Hepatocyte (in vitro differentiated cells): ENCODE results near the gene ST6GAL1. TPM values are rescaled to one million over a fixed set of nuclear protein-coding genes. Genes with fewer than 3 reads are reported as not detected.
"Not testable (repeated sequence)": the region's sequence is repeated elsewhere in the genome, so short reads cannot be mapped to it uniquely, and the experiment has no call there.

ENCODE experiments used
- DNase-seq: peaks from one replicate; pipeline ENCODE4 v3.0.0-alpha.2; 2016; ENCODE audit warnings: low spot score
- H2AFZ ChIP-seq: fragments of 200-600 bp; sonication (generic); 2 replicates; pipeline ENCODE4 v1.6.0; 2016; ENCODE audit warnings: antibody characterized with exemption, mild to moderate bottlenecking
- H3K27ac ChIP-seq: fragments of 200-600 bp; sonication (generic); 2 replicates; pipeline ENCODE4 v1.5.1; 2016; ENCODE audit warnings: mild to moderate bottlenecking
- H3K27me3 ChIP-seq: fragments of 200-600 bp; sonication (generic); 2 replicates; pipeline ENCODE4 v1.6.1; 2016
- H3K36me3 ChIP-seq: fragments of 200-600 bp; sonication (generic); replicated peaks from 2 replicates; pipeline ENCODE4 v1.5.1; 2016; ENCODE audit warnings: low read depth; ENCODE audit not compliant: insufficient read depth
- H3K4me1 ChIP-seq: fragments of 200-600 bp; sonication (generic); 2 replicates; pipeline ENCODE4 v1.5.1; 2016; ENCODE audit warnings: mild to moderate bottlenecking, moderate library complexity; ENCODE audit not compliant: insufficient read depth
- H3K4me2 ChIP-seq: fragments of 200-600 bp; sonication (generic); 2 replicates; pipeline ENCODE4 v1.6.0; 2016
- H3K4me3 ChIP-seq: fragments of 200-600 bp; sonication (generic); 2 replicates; pipeline ENCODE4 v1.5.1; 2016; ENCODE audit warnings: mild to moderate bottlenecking
- H3K79me2 ChIP-seq: fragments of 200-600 bp; sonication (generic); 2 replicates; pipeline ENCODE4 v1.6.0; 2017; ENCODE audit warnings: mild to moderate bottlenecking
- H3K9me2 ChIP-seq: fragments of 200-600 bp; sonication (generic); replicated peaks from 2 replicates; pipeline ENCODE4 v1.6.0; 2017; ENCODE audit warnings: mild to moderate bottlenecking; ENCODE audit not compliant: insufficient read depth
- H3K9me3 ChIP-seq: fragments of 200-600 bp; sonication (generic); 2 replicates; pipeline ENCODE4 v1.5.1; 2016; ENCODE audit warnings: low read depth, mild to moderate bottlenecking
- H4K20me1 ChIP-seq: fragments of 200-600 bp; sonication (generic); 2 replicates; pipeline ENCODE4 v1.6.0; 2016; ENCODE audit warnings: mild to moderate bottlenecking; ENCODE audit not compliant: insufficient read depth, poor library complexity, severe bottlenecking
- CTCF ChIP-seq: fragments of 200-600 bp; sonication (generic); IDR thresholded peaks from 2 replicates; pipeline ENCODE4 v1.5.1; 2016; ENCODE audit warnings: antibody characterized with exemption, mild to moderate bottlenecking; ENCODE audit not compliant: poor library complexity
- EZH2 ChIP-seq: fragments of 200-600 bp; sonication (generic); IDR thresholded peaks from 2 replicates; pipeline ENCODE4 v1.6.1; 2016; ENCODE audit warnings: antibody characterized with exemption, mild to moderate bottlenecking, borderline replicate concordance
- EZH2phosphoT487 ChIP-seq: fragments of 200-600 bp; sonication (generic); IDR thresholded peaks from one replicate; pipeline ENCODE4 v1.6.1; 2018; ENCODE audit warnings: antibody characterized with exemption, mild to moderate bottlenecking, low read depth, moderate library complexity; ENCODE audit not compliant: unreplicated experiment, severe bottlenecking
- WGBS: methylation state at CpG from one replicate; pipeline ENCODE4 v1.1.6; 2016; ENCODE audit warnings: low lambda C conversion rate; ENCODE audit errors: missing lambda C conversion rate; 5-methylcytosine and 5-hydroxymethylcytosine counted together
- polyA plus RNA-seq: library from polyadenylated mRNA; unstranded; fragments of >200 nt; fragmentation: Nextera tagmentation; extraction: Ambion mirVana; gene quantifications from 2 replicates; pipeline ENCODE4 v1.2.1, GENCODE V29; 2016
- total RNA-seq: library from RNA; depleted of rRNA; stranded (reverse); fragments of >200 nt; gene quantifications from 2 replicates; pipeline ENCODE4 v1.2.3, GENCODE V29; 2014

Gene ST6GAL1
- total and polyA plus RNA-seq, 2 experiments from 2014 or later = 57.5 to 109 TPM

GRCh38 chr3:186969607-186970006, 39.3 kb downstream of the ST6GAL1 start:
- 96% methylated on average over 7 of the region's 7 CpGs for WGBS
- H4K20me1 ChIP-seq = no peaks in the 10 kb centered on the region
- H3K4me1 ChIP-seq = no peaks in the 10 kb centered on the region
- DNase-seq = no peak
- no peaks in the 10 kb centered on the region for H3K9me3 ChIP-seq
- H3K36me3 ChIP-seq = no peaks in the 10 kb centered on the region
- no peak overlapping the region for H3K4me2 ChIP-seq
- no peak overlapping the region for H2AFZ ChIP-seq
- H3K4me3 ChIP-seq = no peak overlapping the region
- no peaks in the 10 kb centered on the region for H3K79me2 ChIP-seq
- H3K27ac ChIP-seq = no peak overlapping the region
- TF ChIP-seq EZH2phosphoT487 = no peak
- no peak for TF ChIP-seq EZH2
- no peak for TF ChIP-seq CTCF
- no peaks in the 10 kb centered on the region for H3K9me2 ChIP-seq
- no peaks in the 10 kb centered on the region for H3K27me3 ChIP-seq

GRCh38 chr3:186971106-186971505, 40.8 kb downstream of the ST6GAL1 start:
- WGBS = 86% methylated on average over 10 of the region's 10 CpGs
- not testable (repeated sequence) for DNase-seq, H3K27ac ChIP-seq

GRCh38 chr3:186971578-186971977, 41.3 kb downstream of the ST6GAL1 start:
- no peak overlapping the region for H3K4me3 ChIP-seq
- no peaks in the 10 kb centered on the region for H3K9me2 ChIP-seq
- no peak overlapping the region for H3K27ac ChIP-seq
- TF ChIP-seq CTCF (no peak), EZH2phosphoT487 (no peak), EZH2 (no peak)
- no peak overlapping the region for H3K4me2 ChIP-seq
- DNase-seq = no peak
- WGBS = 91% methylated on average over 1 of the region's 1 CpG
- H4K20me1 ChIP-seq = no peaks in the 10 kb centered on the region
- no peak overlapping the region for H2AFZ ChIP-seq
- H3K9me3 ChIP-seq = no peaks in the 10 kb centered on the region
- no peaks in the 10 kb centered on the region for H3K4me1 ChIP-seq
- no peaks in the 10 kb centered on the region for H3K36me3 ChIP-seq
- H3K79me2 ChIP-seq = no peaks in the 10 kb centered on the region
- H3K27me3 ChIP-seq = no peaks in the 10 kb centered on the region

More at GRCh38 chr3:186971106-186971505, 40.8 kb downstream of the ST6GAL1 start:
- not testable (repeated sequence) for H3K4me1 ChIP-seq, H3K36me3 ChIP-seq, H3K9me3 ChIP-seq, H3K4me3 ChIP-seq, H4K20me1 ChIP-seq, H3K4me2 ChIP-seq, H3K79me2 ChIP-seq, H3K9me2 ChIP-seq, H2AFZ ChIP-seq, H3K27me3 ChIP-seq

GRCh38 chr3:186973702-186974101, 43.4 kb downstream of the ST6GAL1 start:
- peaks cover 3% of the 10 kb centered on the region for H3K4me1 ChIP-seq
- WGBS = 87% methylated on average over 7 of the region's 7 CpGs

More at GRCh38 chr3:186973702-186974101, 43.4 kb downstream of the ST6GAL1 start:
- Histone ChIP-seq H3K79me2 (no peaks in the 10 kb centered on the region), H3K4me2 (no peak overlapping the region), H3K27me3 (no peaks in the 10 kb centered on the region), H4K20me1 (no peaks in the 10 kb centered on the region), H3K4me3 (no peak overlapping the region), H3K9me2 (no peaks in the 10 kb centered on the region), H3K27ac (no peak overlapping the region), H2AFZ (no peak overlapping the region), H3K9me3 (no peaks in the 10 kb centered on the region), H3K36me3 (no peaks in the 10 kb centered on the region)
- DNase-seq = no peak
- TF ChIP-seq CTCF (no peak), EZH2phosphoT487 (no peak), EZH2 (no peak)
